Lung (tissue), 12 donors: Measurements from ENCODE around the gene MRPS11. TPM values are rescaled to one million over a fixed set of nuclear protein-coding genes. Genes with fewer than 3 reads are reported as not detected.

Experiments
- ATAC-seq: fragments of 200-7000 bp; cut with Tn5 transposase; one replicate; pipeline ENCODE4 v1.9.1; 2020; ENCODE audit warnings: moderate number of reproducible peaks; ENCODE audit not compliant: insufficient read depth, low FRiP score
- DNase-seq, 3 donors: peaks; one replicate each; pipeline ENCODE4 v3.0.0-alpha.2; 2013 to 2017
- H3K27ac ChIP-seq, 2 donors: one replicate each; pipeline ENCODE4 v1.5.1; 2013; ENCODE audit warnings: mild to moderate bottlenecking in 2 of 2, moderate library complexity in 2 of 2, control low read depth in 1 of 2, inconsistent platforms in 1 of 2, low read depth in 1 of 2, low read length in 1 of 2
- H3K27me3 ChIP-seq, 3 donors: one replicate each; pipeline ENCODE4 v1.5.1; 2013; ENCODE audit warnings: low read length in 2 of 3; ENCODE audit not compliant: control insufficient read depth in 3 of 3, insufficient read depth in 3 of 3
- H3K36me3 ChIP-seq, 4 donors: one replicate each; pipeline ENCODE4 v1.5.1; 2013; ENCODE audit warnings: low read length in 4 of 4, mild to moderate bottlenecking in 1 of 4, moderate library complexity in 1 of 4; ENCODE audit not compliant: control insufficient read depth in 4 of 4, insufficient read depth in 4 of 4
- H3K4me1 ChIP-seq, 5 donors: one replicate each; pipeline ENCODE4 v1.5.1; 2013; ENCODE audit warnings: low read length in 5 of 5, mild to moderate bottlenecking in 2 of 5, moderate library complexity in 1 of 5; ENCODE audit not compliant: control insufficient read depth in 5 of 5, insufficient read depth in 5 of 5
- H3K4me3 ChIP-seq: one replicate; pipeline ENCODE4 v1.5.1; 2013; ENCODE audit warnings: mild to moderate bottlenecking, control low read depth, moderate library complexity
- H3K9ac ChIP-seq, 2 donors: one replicate each; pipeline ENCODE4 v1.5.1; 2013; ENCODE audit warnings: low read length in 2 of 2, control low read depth in 1 of 2; ENCODE audit not compliant: insufficient read depth in 1 of 2
- H3K9me3 ChIP-seq, 4 donors: one replicate each; pipeline ENCODE4 v1.5.1; 2013; ENCODE audit warnings: low read length in 3 of 4, mild to moderate bottlenecking in 1 of 4, moderate library complexity in 1 of 4; ENCODE audit not compliant: control insufficient read depth in 4 of 4, insufficient read depth in 3 of 4
- WGBS, 2 donors: extraction: QIAGEN DNeasy Blood & Tissue Kit; methylation state at CpG; one replicate each; pipeline ENCODE4 v1.1.7; 2013; 5-methylcytosine and 5-hydroxymethylcytosine counted together
- polyA plus RNA-seq, 2 donors: library from polyadenylated mRNA; stranded (reverse); fragments of 200-250 nt; gene quantifications; one replicate each; pipeline ENCODE4 v1.2.1, GENCODE V29; 2013
- total RNA-seq, 2 donors: library from RNA; depleted of rRNA in 1 of 2; stranded (reverse); fragments of >200 nt in 1 of 2; gene quantifications; one replicate each; pipeline ENCODE4 v1.2.1, GENCODE V29; 2014 to 2021
- TF ChIP-seq, protein P1 (sequence below): IDR thresholded peaks from 2 replicates; pipeline ENCODE4 v1.5.1; 2012; ENCODE audit warnings: mild to moderate bottlenecking; ENCODE audit errors: control extremely low read depth, extremely low read depth
- donor health status: control.
- donor health status: control.
- donor health status: Bipolar disorder and iron deficiency.
- donor health status: healthy.
- donor health status: DM: yes; HTN: yes; CAD: no.

MRPS11 gene
- total and polyA plus RNA-seq, 4 donors: 31.2 to 43.4 (median 37.6) TPM

DNA sequence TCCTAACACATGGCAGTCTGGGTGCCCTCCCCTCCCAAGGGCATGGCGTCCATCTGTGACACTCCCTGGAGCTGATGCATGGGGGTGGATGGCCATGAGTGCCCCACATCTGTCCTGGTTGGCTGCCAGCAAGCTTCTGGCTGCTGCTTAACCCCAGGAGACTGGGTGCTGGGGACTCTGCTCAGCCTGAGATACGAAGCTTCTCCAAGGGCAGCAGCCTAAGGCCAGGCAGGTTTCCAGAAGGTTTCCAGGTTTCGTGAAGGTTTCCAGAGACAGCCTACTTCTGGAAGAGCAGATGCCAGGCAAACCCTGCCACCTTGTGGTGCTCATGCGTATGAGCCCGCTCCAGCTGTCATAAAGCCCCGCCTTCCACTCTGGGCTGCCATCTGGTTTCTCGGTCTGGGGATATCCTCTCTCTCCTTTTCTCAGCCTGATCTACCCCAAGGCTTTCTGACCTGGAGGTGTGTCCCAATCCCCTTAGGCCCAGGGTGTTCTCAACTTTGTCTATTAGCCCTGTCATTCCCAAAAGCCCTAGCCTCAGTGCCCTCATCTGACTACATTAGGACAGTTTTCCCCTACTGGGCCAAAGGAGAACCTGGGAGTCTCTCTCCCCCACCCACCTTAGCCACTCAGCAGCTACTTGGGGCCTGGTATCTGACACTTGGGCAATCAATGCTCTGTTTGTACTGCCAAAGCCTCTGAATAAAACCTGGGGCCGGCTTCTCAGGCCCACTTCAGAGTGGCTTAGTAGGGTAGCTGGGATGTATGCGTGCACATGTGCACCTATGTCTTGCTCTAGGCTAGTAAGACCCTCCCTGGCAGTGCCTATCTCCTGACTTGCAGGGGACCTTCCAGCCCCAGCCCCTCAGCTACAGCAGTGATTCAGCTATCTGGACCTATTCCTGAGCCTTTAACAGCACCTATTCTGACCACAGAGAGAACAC is 12.4 kb upstream of the MRPS11 start:
- Histone ChIP-seq H3K9ac (no peak overlapping the region), H3K4me1 (peaks cover 0 to 8% (median 2%) of the 10 kb centered on the region in 5 donors), H3K9me3 (no peaks in the 10 kb centered on the region), H3K36me3 (peaks cover 10 to 19% (median 17%) of the 10 kb centered on the region in 4 donors), H3K4me3 (no peak overlapping the region), H3K27me3 (no peaks in the 10 kb centered on the region), H3K27ac (no peak overlapping the region)
- WGBS, 2 donors: 37 to 38% methylated on average over 9 of the region's 9 CpGs
- TF ChIP-seq, protein P1, sequence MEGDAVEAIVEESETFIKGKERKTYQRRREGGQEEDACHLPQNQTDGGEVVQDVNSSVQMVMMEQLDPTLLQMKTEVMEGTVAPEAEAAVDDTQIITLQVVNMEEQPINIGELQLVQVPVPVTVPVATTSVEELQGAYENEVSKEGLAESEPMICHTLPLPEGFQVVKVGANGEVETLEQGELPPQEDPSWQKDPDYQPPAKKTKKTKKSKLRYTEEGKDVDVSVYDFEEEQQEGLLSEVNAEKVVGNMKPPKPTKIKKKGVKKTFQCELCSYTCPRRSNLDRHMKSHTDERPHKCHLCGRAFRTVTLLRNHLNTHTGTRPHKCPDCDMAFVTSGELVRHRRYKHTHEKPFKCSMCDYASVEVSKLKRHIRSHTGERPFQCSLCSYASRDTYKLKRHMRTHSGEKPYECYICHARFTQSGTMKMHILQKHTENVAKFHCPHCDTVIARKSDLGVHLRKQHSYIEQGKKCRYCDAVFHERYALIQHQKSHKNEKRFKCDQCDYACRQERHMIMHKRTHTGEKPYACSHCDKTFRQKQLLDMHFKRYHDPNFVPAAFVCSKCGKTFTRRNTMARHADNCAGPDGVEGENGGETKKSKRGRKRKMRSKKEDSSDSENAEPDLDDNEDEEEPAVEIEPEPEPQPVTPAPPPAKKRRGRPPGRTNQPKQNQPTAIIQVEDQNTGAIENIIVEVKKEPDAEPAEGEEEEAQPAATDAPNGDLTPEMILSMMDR: peak; percentile 22
- DNase-seq: peak; percentile 73 to 84 (median 79)
- peak; percentile 80 for ATAC-seq

DNA sequence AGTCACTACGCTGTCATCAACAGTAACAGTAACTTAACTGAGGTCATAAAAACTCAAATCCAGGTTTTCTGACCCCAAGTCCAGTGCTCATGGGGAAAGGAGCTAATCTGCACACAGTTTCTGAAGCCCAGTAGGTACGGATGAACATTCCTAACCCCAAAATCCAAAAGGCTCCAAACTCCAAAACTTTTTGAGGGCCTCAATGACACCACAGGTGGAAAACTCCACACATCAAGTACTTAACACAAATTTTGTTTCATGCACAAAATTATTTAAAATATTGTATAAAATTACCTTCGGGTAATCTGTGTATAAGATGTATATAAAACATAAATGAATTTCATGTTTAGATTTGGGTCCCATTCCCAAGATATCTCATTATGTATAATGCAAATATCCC is 10.8 kb upstream of the MRPS11 start:
- Histone ChIP-seq H3K4me3 (no peak overlapping the region), H3K27me3 (no peaks in the 10 kb centered on the region), H3K9ac (no peak overlapping the region), H3K4me1 (peaks cover 0 to 8% (median 2%) of the 10 kb centered on the region in 5 donors), H3K36me3 (peaks cover 13 to 22% (median 19%) of the 10 kb centered on the region in 4 donors), H3K27ac (no peak overlapping the region), H3K9me3 (no peaks in the 10 kb centered on the region)
- ATAC-seq: no peak
- TF ChIP-seq, protein P1: no peak
- WGBS, 2 donors: 92 to 94% methylated on average over 3 of the region's 3 CpGs
- DNase-seq: no peak

DNA sequence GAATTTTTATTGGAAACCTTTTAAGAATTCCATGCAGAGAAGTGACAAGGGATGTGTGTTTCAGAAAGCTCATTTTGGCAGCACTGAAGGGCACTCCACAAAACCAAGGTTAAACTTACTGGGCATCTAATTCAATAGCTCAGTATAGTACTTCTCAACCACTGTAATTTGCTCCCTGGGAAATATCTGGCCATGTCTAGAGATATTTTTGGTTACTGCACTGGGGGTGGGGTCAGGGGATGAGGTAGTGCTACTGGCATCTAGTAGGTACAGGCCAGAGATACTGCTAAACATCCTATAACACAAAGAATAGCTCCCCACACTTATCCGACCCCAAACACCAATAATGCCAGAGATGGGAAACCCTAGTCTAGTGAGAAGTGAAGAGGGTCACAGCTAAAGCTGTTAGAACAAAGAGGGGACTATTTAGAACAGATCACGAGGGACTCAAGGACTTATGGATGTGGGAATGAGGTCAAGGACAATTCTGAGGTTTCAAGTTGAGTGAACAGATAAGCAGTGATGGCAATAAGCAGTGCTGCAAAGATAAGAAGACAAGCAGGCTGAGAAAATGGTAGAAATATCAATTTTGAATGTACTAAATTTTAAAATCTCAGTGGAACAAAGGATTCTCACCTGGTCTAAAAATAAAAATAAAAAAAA is 3.5 kb upstream of the MRPS11 start:
- ATAC-seq: no peak
- no peaks in the 10 kb centered on the region for H3K9me3 ChIP-seq
- H3K36me3 ChIP-seq: peaks cover 24 to 36% (median 27%) of the 10 kb centered on the region in 4 donors
- WGBS, 2 donors: 76 to 93% methylated on average over 2 of the region's 2 CpGs
- H3K9ac ChIP-seq: no peak overlapping the region
- TF ChIP-seq, protein P1: no peak
- no peak overlapping the region for H3K27ac ChIP-seq
- peaks cover 0 to 20% (median 12%) of the 10 kb centered on the region in 5 donors for H3K4me1 ChIP-seq
- H3K27me3 ChIP-seq: no peaks in the 10 kb centered on the region
- no peak for DNase-seq
- no peak overlapping the region for H3K4me3 ChIP-seq
